Trophoblast cell (in vitro differentiated cells and primary cell): ENCODE measurements around the gene SRRM3.
A peak's percentile ranks its signal among the peaks of the same experiment; 100 is the strongest.

Source experiments
- DNase-seq, 2 donors: peaks; one replicate each; pipeline ENCODE4 v3.0.0-alpha.2; 2016
- H2AFZ ChIP-seq: 2 replicates; pipeline ENCODE4 v1.6.1; 2013; ENCODE audit warnings: low read length, moderate library complexity, mild to moderate bottlenecking; ENCODE audit not compliant: insufficient read depth, poor library complexity
- H2AK5ac ChIP-seq: 2 replicates; pipeline ENCODE4 v1.6.1; 2013; ENCODE audit warnings: mild to moderate bottlenecking, low read length
- H2BK120ac ChIP-seq: 2 replicates; pipeline ENCODE4 v1.6.1; 2013; ENCODE audit warnings: low read length, mild to moderate bottlenecking, moderate library complexity; ENCODE audit not compliant: insufficient read depth, poor library complexity
- H2BK12ac ChIP-seq: 2 replicates; pipeline ENCODE4 v1.6.1; 2013; ENCODE audit warnings: mild to moderate bottlenecking, low read length, moderate library complexity
- H2BK5ac ChIP-seq: 2 replicates; pipeline ENCODE4 v1.6.1; 2013; ENCODE audit warnings: low read length, low read depth, moderate library complexity, mild to moderate bottlenecking; ENCODE audit not compliant: poor library complexity
- H3K14ac ChIP-seq: 2 replicates; pipeline ENCODE4 v1.6.1; 2013; ENCODE audit warnings: mild to moderate bottlenecking, low read length
- H3K18ac ChIP-seq: 2 replicates; pipeline ENCODE4 v1.6.1; 2013; ENCODE audit warnings: mild to moderate bottlenecking, low read length
- H3K23ac ChIP-seq: 2 replicates; pipeline ENCODE4 v1.6.1; 2013; ENCODE audit warnings: low read length
- H3K27ac ChIP-seq: 2 replicates; pipeline ENCODE4 v1.5.1; 2013; ENCODE audit warnings: low read depth, mild to moderate bottlenecking, inconsistent platforms, low read length, moderate library complexity
- H3K27me3 ChIP-seq: 2 replicates; pipeline ENCODE4 v1.6.1; 2013; ENCODE audit warnings: inconsistent platforms, mild to moderate bottlenecking, low read length, moderate library complexity; ENCODE audit not compliant: insufficient read depth
- H3K36me3 ChIP-seq, 2 experiments: 1 replicate in 1 of 2; 2 replicates in 1 of 2; pipeline ENCODE4 v1.6.1; 2013; ENCODE audit warnings: low read length in 2 of 2, mild to moderate bottlenecking in 2 of 2, moderate library complexity in 1 of 2; ENCODE audit not compliant: insufficient read depth in 2 of 2, control insufficient read depth in 1 of 2
- H3K4ac ChIP-seq: 2 replicates; pipeline ENCODE4 v1.6.1; 2013; ENCODE audit warnings: low read depth, mild to moderate bottlenecking, low read length, moderate library complexity
- H3K4me1 ChIP-seq, 2 experiments: 1 replicate in 1 of 2; 2 replicates in 1 of 2; pipeline ENCODE4 v1.6.1; 2013; ENCODE audit warnings: low read length in 2 of 2, mild to moderate bottlenecking in 2 of 2, moderate library complexity in 1 of 2; ENCODE audit not compliant: insufficient read depth in 2 of 2, control insufficient read depth in 1 of 2
- H3K4me2 ChIP-seq: 2 replicates; pipeline ENCODE4 v1.6.1; 2013; ENCODE audit warnings: inconsistent platforms, mild to moderate bottlenecking, low read length, moderate library complexity
- H3K4me3 ChIP-seq: 2 replicates; pipeline ENCODE4 v1.5.1; 2013; ENCODE audit warnings: mild to moderate bottlenecking, low read depth, low read length, inconsistent platforms
- H3K79me1 ChIP-seq: one replicate; pipeline ENCODE4 v1.6.1; 2013; ENCODE audit warnings: low read length
- H3K79me2 ChIP-seq: 2 replicates; pipeline ENCODE4 v1.6.1; 2013; ENCODE audit warnings: low read length, mild to moderate bottlenecking; ENCODE audit not compliant: control insufficient read depth, insufficient read depth, poor library complexity
- H3K9ac ChIP-seq: 2 replicates; pipeline ENCODE4 v1.6.1; 2013; ENCODE audit warnings: mild to moderate bottlenecking, low read length
- H3K9me3 ChIP-seq: 2 replicates; pipeline ENCODE4 v1.6.1; 2013; ENCODE audit warnings: low read depth, mild to moderate bottlenecking, control low read depth, inconsistent platforms, low read length; ENCODE audit not compliant: insufficient read depth
- H4K12ac ChIP-seq: 2 replicates; pipeline ENCODE4 v1.6.1; 2013; ENCODE audit warnings: low read depth, mild to moderate bottlenecking, low read length, moderate library complexity
- H4K8ac ChIP-seq: 2 replicates; pipeline ENCODE4 v1.6.1; 2013; ENCODE audit warnings: low read depth, mild to moderate bottlenecking, low read length, moderate library complexity
- H4K91ac ChIP-seq: one replicate; pipeline ENCODE4 v1.6.1; 2013; ENCODE audit warnings: low read depth, mild to moderate bottlenecking, low read length, moderate library complexity
- WGBS: extraction: QIAGEN DNeasy Blood & Tissue Kit; methylation state at CpG from one replicate; pipeline ENCODE4 v1.1.7; 2013; ENCODE audit warnings: missing lambda C conversion rate; ENCODE audit not compliant: insufficient read length, insufficient coverage; ENCODE audit errors: extremely low coverage; 5-methylcytosine and 5-hydroxymethylcytosine counted together

Gene SRRM3

GRCh38 chr7:76272851-76273497 lies 71.3 kb downstream of the SRRM3 start:
- Histone ChIP-seq H3K4me1 (no peaks in the 10 kb centered on the region), H3K9ac (no peak overlapping the region), H3K4me2 (no peak overlapping the region), H3K14ac (no peak overlapping the region), H3K27me3 (peaks cover 7% of the 10 kb centered on the region), H3K18ac (no peak overlapping the region), H4K12ac (no peak overlapping the region), H3K36me3 (no peaks in the 10 kb centered on the region), H4K8ac (no peak overlapping the region), H3K79me1 (no peaks in the 10 kb centered on the region), H2AFZ (no peak overlapping the region), H4K91ac (no peak overlapping the region), H2AK5ac (no peak overlapping the region), H3K23ac (no peak overlapping the region), H2BK120ac (no peak overlapping the region), H3K9me3 (no peaks in the 10 kb centered on the region), H3K79me2 (no peaks in the 10 kb centered on the region), H3K4me3 (no peak overlapping the region), H2BK12ac (no peak overlapping the region), H3K4ac (no peak overlapping the region), H3K27ac (no peak overlapping the region), H2BK5ac (no peak overlapping the region)
- no peak for DNase-seq
- WGBS: no CpG with 5 or more reads among the region's 7 CpGs

- Histone ChIP-seq H3K4ac (no peak overlapping the region), H4K12ac (no peak overlapping the region), H3K79me2 (no peaks in the 10 kb centered on the region), H4K8ac (no peak overlapping the region), H3K4me3 (no peak overlapping the region), H3K27me3 (peaks cover 6% of the 10 kb centered on the region), H4K91ac (no peak overlapping the region), H2AFZ (no peak overlapping the region), H3K9ac (no peak overlapping the region), H2BK5ac (no peak overlapping the region), H2AK5ac (no peak overlapping the region), H2BK120ac (no peak overlapping the region), H3K36me3 (no peaks in the 10 kb centered on the region), H3K18ac (no peak overlapping the region), H3K79me1 (no peaks in the 10 kb centered on the region), H3K23ac (no peak overlapping the region), H2BK12ac (no peak overlapping the region), H3K4me2 (no peak overlapping the region), H3K9me3 (peaks cover 2% of the 10 kb centered on the region), H3K27ac (no peak overlapping the region), H3K14ac (no peak overlapping the region), H3K4me1 (no peaks in the 10 kb centered on the region)
- DNase-seq: no peak
- WGBS: no CpG with 5 or more reads among the region's 5 CpGs
Measured at GRCh38 chr7:76273503-76273902, 71.8 kb downstream of the SRRM3 start.

GRCh38 chr7:76278540-76278939 lies 76.8 kb downstream of the SRRM3 start:
- H3K79me1 ChIP-seq: no peaks in the 10 kb centered on the region
- H3K4ac ChIP-seq: no peak overlapping the region
- H3K14ac ChIP-seq: no peak overlapping the region
- no peak for DNase-seq
- H2BK120ac ChIP-seq: no peak overlapping the region
- no peak overlapping the region for H3K9ac ChIP-seq
- H3K27me3 ChIP-seq: peaks cover 39% of the 10 kb centered on the region
- WGBS: no CpG with 5 or more reads among the region's 1 CpG
- no peak overlapping the region for H2BK5ac ChIP-seq
- H3K4me1 ChIP-seq: peaks cover 0 to 5% of the 10 kb centered on the region in 2 experiments
- peaks cover 3% of the 10 kb centered on the region for H3K9me3 ChIP-seq
- H2AFZ ChIP-seq: no peak overlapping the region
- no peak overlapping the region for H3K18ac ChIP-seq
- H3K4me2 ChIP-seq: no peak overlapping the region
- peak overlapping the region; percentile 21 for H3K4me3 ChIP-seq
- H4K91ac ChIP-seq: no peak overlapping the region
- H3K23ac ChIP-seq: no peak overlapping the region
- H2BK12ac ChIP-seq: no peak overlapping the region
- peaks cover 2% of the 10 kb centered on the region for H3K79me2 ChIP-seq
- H3K36me3 ChIP-seq: no peaks in the 10 kb centered on the region
- H4K8ac ChIP-seq: no peak overlapping the region
- no peak overlapping the region for H3K27ac ChIP-seq
- no peak overlapping the region for H2AK5ac ChIP-seq
- no peak overlapping the region for H4K12ac ChIP-seq

GRCh38 chr7:76280408-76280807 lies 78.7 kb downstream of the SRRM3 start:
- Histone ChIP-seq H3K9ac (no peak overlapping the region), H3K4me2 (no peak overlapping the region), H3K14ac (no peak overlapping the region), H4K91ac (no peak overlapping the region), H3K27me3 (peaks cover 43% of the 10 kb centered on the region), H3K27ac (no peak overlapping the region), H3K4me1 (peaks cover 0 to 5% of the 10 kb centered on the region in 2 experiments), H2BK12ac (no peak overlapping the region), H2AK5ac (no peak overlapping the region), H2BK5ac (no peak overlapping the region), H2AFZ (no peak overlapping the region), H3K18ac (no peak overlapping the region), H3K9me3 (peaks cover 3% of the 10 kb centered on the region), H3K4ac (no peak overlapping the region), H4K8ac (no peak overlapping the region), H3K79me1 (no peaks in the 10 kb centered on the region), H4K12ac (no peak overlapping the region), H3K36me3 (no peaks in the 10 kb centered on the region), H3K23ac (no peak overlapping the region), H3K4me3 (no peak overlapping the region), H2BK120ac (no peak overlapping the region), H3K79me2 (peaks cover 2% of the 10 kb centered on the region)
- WGBS: no CpG with 5 or more reads among the region's 25 CpGs
- no peak for DNase-seq
